Measurements from ENCODE around the gene SH2D1A.
"Not testable (repeated sequence)": the region's sequence is repeated elsewhere in the genome, so short reads cannot be mapped to it uniquely, and the experiment has no call there.

SH2D1A gene

GRCh38 chrX:124354648-124355047 is 8.3 kb downstream of the SH2D1A start:
- no peak for DNase-seq (ENCODE audit: low read depth in 2 of 2)

- DNase-seq (ENCODE audit: low read depth in 2 of 2), result no peak
These were observed 12.5 kb downstream of the SH2D1A start for GRCh38 chrX:124358800-124359383.

- no peak for DNase-seq (ENCODE audit: low read depth in 2 of 2)
These were observed 15.7 kb downstream of the SH2D1A start for GRCh38 chrX:124362072-124362471.

GRCh38 chrX:124362761-124363160 is 16.4 kb downstream of the SH2D1A start:
- DNase-seq (ENCODE audit: low read depth in 2 of 2), result no peak

GRCh38 chrX:124369722-124370121 is 23.4 kb downstream of the SH2D1A start:
- no peak for DNase-seq (ENCODE audit: low read depth in 2 of 2)

GRCh38 chrX:124373348-124373747 is 27.0 kb downstream of the SH2D1A start:
- no peak for DNase-seq (ENCODE audit: low read depth in 2 of 2)

- DNase-seq (ENCODE audit: low read depth in 2 of 2), result no peak
These were observed 32.3 kb downstream of the SH2D1A start for GRCh38 chrX:124378643-124379042.

- DNase-seq (ENCODE audit: low read depth in 2 of 2), result no peak
These were observed 37.0 kb downstream of the SH2D1A start for GRCh38 chrX:124383354-124383753.

GRCh38 chrX:124386401-124386800 is 40.0 kb downstream of the SH2D1A start:
- no peak for DNase-seq (ENCODE audit: low read depth in 2 of 2)

- DNase-seq (ENCODE audit: low read depth in 2 of 2), result peak; percentile 20 to 62
These were observed 42.2 kb downstream of the SH2D1A start for GRCh38 chrX:124388562-124388961.

GRCh38 chrX:124392794-124393193 is 46.4 kb downstream of the SH2D1A start:
- no peak for DNase-seq (ENCODE audit: low read depth in 2 of 2)

- DNase-seq (ENCODE audit: low read depth in 2 of 2), result no peak
These were observed 46.9 kb downstream of the SH2D1A start for GRCh38 chrX:124393238-124393637.

- no peak for DNase-seq (ENCODE audit: low read depth in 2 of 2)
These were observed 47.3 kb downstream of the SH2D1A start for GRCh38 chrX:124393659-124394058.

- no peak for DNase-seq (ENCODE audit: low read depth in 2 of 2)
These were observed 49.0 kb downstream of the SH2D1A start for GRCh38 chrX:124395145-124395880.

- no peak for DNase-seq (ENCODE audit: low read depth in 2 of 2)
These were observed 55.3 kb downstream of the SH2D1A start for GRCh38 chrX:124401696-124402095.

GRCh38 chrX:124405868-124406267 is 59.5 kb downstream of the SH2D1A start:
- DNase-seq (ENCODE audit: low read depth in 2 of 2), result no peak

- DNase-seq (ENCODE audit: low read depth in 2 of 2), result peak; percentile 21 to 61
These were observed 60.1 kb downstream of the SH2D1A start for GRCh38 chrX:124406294-124407014.

GRCh38 chrX:124407226-124407625 is 60.9 kb downstream of the SH2D1A start:
- DNase-seq (ENCODE audit: low read depth in 2 of 2), result no peak

- DNase-seq (ENCODE audit: low read depth in 2 of 2), result not testable (repeated sequence)
These were observed 62.0 kb downstream of the SH2D1A start for GRCh38 chrX:124408380-124408779.

GRCh38 chrX:124413244-124413643 is 66.9 kb downstream of the SH2D1A start:
- DNase-seq (ENCODE audit: low read depth in 2 of 2), result no peak

GRCh38 chrX:124414281-124414680 is 67.9 kb downstream of the SH2D1A start:
- DNase-seq (ENCODE audit: low read depth in 2 of 2), result no peak

GRCh38 chrX:124415115-124415800 is 68.9 kb downstream of the SH2D1A start:
- no peak for DNase-seq (ENCODE audit: low read depth in 2 of 2)
